ENCODE results near the gene ADRA2B.

ADRA2B gene

DNA sequence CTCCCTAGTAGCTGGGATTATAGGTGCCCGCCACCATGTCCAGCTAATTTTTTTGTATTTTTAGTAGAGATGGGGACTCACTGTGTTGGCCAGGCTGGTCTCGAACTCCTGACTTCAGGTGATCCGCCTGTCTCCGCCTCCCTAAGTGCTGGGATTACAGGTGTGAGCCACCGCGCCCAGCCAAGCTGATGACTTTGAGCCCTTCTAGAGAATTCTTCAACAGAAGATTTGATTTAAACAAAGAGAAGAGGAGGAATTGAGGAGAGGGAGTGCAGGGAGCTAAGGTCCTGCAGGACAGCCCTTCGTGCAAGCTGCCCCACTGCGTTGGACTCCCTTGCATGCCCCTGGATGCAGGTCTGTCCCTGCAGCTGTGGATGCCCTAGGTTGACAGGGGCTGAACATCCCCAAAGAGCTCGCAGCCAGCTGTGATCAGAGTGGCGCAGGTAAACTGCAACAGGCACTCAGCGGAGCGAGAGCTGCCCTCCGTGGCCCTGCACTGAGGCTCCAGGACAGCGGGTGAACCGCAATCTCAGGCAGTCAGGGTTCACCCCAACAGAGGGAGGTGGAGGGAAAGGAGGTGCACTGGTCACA, 13.7 kb downstream of the ADRA2B start:
- no peak for TF ChIP-seq CTCF (IDR thresholded peaks at IDR 0.05; ENCODE audit: low read depth, low read length)
- DNase-seq (ENCODE audit: low read depth, low spot score): no peak
- in situ Hi-C loops (cut with HindIII; ENCODE audit: low sequenced_read_pairs): no loop called here
- H3K4me3 ChIP-seq (ENCODE audit: low read depth, low read length): no peak overlapping the region

DNA sequence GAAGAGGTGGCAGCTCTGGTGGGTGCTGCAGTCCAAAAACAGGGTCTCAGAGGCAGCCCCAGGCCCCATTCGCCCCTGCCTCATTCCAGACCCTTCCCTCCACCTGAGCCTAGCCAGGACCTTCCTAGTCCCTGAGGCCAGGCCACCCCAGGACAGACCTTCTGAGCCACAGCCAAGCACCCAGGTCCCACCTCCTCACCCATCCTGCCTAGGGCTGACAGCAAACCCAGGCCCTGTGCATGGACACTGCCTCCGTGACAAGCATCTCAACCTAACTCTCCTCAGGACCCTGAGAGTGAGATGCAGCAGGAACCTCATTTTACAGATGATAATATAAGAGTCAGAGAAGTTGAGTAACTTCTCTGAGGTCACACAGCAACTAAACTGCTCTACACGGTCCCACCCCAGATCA, 15.5 kb downstream of the ADRA2B start:
- TF ChIP-seq CTCF (IDR thresholded peaks at IDR 0.05; ENCODE audit: low read depth, low read length): no peak
- in situ Hi-C loops (cut with HindIII; ENCODE audit: low sequenced_read_pairs): no loop called here
- no peak overlapping the region for H3K4me3 ChIP-seq (ENCODE audit: low read depth, low read length)
- no peak for DNase-seq (ENCODE audit: low read depth, low spot score)

DNA sequence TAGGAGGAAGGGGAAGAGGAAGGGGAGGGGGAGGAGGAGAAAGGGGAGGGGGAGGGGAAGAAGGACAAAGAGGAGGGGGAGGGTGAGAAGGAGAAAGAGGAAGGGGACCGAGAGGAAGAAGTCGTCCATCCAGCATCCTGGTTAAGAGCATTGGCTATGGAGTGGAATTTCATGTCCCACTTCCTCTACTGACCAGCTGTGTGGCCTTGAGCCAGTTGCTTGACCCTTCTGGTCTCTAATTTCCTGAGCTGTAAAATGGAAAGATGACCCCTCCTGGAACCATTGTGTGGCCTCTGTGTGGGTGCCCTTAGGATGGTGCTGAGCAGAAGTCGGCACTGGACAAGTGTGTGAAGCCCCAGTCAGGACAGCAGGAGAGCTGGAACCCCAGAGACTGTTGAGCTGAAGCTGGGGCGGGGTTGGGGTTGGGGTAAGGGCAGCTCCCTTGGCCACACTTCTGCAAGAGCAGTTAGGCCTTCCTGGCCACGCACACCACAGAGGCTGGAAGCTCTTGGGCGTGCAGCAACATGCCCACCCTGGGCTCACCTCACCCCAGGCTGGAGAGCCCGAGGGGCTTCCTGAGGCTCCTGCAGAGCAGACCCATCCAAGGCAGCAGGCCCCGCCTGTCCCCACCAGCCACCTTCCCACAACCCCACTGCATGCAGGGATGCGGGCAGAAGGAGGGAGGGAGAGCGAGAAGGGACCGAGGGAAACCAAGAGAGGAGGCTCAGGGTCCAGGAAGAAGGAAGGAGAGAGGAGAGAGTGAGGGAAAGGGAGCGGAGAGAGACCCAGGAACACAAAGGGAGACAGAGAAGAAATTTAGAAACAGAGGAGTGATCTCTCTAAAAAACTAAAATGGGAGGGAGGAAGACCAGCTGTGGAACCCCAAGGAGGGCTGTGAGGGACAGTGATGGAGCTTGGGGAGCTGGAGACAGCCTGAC, 16.2 kb downstream of the ADRA2B start:
- H3K4me3 ChIP-seq (ENCODE audit: low read depth, low read length): no peak overlapping the region
- in situ Hi-C loops (cut with HindIII; ENCODE audit: low sequenced_read_pairs): no loop called here
- TF ChIP-seq CTCF (IDR thresholded peaks at IDR 0.05; ENCODE audit: low read depth, low read length): no peak
- DNase-seq (ENCODE audit: low read depth, low spot score): no peak

- in situ Hi-C loops (cut with HindIII; ENCODE audit: low sequenced_read_pairs): no loop called here
- H3K4me3 ChIP-seq (ENCODE audit: low read depth, low read length): no peak overlapping the region
- no peak for TF ChIP-seq CTCF (IDR thresholded peaks at IDR 0.05; ENCODE audit: low read depth, low read length)
- DNase-seq (ENCODE audit: low read depth, low spot score): no peak
Measured at GRCh38 chr2:96098900-96099590, 17.3 kb downstream of the ADRA2B start.

DNA sequence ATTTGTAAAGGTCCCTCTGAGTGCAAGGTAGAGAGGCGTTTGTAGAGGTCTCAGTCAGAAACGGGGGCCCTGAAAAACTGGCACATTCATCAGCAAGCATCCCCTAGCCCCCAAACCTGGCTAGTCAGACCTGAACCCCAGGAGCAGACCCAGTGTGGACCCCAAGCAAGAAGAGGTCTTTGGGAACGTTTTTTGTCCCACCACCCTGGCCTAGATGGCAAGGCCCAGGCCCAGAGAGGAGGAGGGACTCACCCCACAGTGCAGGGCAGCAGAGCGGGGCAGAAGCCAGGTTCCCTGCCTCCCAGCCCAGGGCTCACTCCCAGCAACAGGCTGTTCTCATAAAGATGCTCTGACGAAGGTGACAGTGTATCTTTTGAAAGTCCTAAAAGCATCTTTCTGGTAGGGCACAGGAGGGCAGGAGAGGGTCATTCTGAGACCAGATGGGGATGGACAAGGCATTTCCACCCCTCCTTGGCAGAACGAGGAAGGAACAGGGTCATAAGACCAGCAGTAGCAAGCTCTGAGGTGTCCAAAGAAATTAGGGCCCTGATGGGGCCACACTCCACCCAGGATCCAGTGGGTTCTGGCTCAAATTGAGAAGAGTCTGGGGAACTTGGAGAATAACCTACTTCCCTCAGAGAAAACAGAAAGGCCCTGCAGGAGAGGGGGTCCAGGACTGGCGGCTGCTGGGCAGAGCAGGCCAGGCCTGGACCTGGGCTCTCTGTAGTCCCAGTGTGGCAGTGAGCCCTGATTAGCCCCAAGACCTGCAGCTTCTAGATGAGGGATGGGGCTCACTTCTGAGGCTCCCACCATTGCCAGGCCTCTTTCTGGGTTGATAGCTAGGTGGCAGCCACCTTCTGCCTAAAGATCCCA, 18.2 kb downstream of the ADRA2B start:
- TF ChIP-seq CTCF (IDR thresholded peaks at IDR 0.05; ENCODE audit: low read depth, low read length): no peak
- H3K4me3 ChIP-seq (ENCODE audit: low read depth, low read length): no peak overlapping the region
- DNase-seq (ENCODE audit: low read depth, low spot score): no peak
- in situ Hi-C loops (cut with HindIII; ENCODE audit: low sequenced_read_pairs): no loop called here

DNA sequence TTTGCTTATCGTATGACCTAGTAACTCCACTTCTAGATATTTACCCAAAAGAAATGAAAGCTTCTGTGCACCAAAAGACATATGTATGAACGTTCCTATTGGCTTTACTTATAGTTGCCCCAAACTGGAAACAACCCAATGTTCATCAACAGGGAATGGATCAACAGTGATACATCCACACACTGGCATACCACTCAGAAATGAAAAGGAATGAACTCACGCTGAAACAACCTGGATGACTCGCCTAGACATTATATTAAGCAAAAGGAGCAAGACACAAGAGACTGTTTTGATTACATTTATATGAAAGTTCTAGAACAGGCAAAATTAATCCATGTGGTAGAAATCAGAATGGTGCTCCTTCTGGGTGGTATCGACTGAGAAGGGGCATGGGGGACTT, 18.9 kb downstream of the ADRA2B start:
- no peak overlapping the region for H3K4me3 ChIP-seq (ENCODE audit: low read depth, low read length)
- in situ Hi-C loops (cut with HindIII; ENCODE audit: low sequenced_read_pairs): no loop called here
- no peak for DNase-seq (ENCODE audit: low read depth, low spot score)
- TF ChIP-seq CTCF (IDR thresholded peaks at IDR 0.05; ENCODE audit: low read depth, low read length): no peak
